DOHH2 (cell line): Measurements from ENCODE around the gene RPUSD3.

Experiments
- EZH2phosphoT487 ChIP-seq: fragments of 200-600 bp; sonication (generic); IDR thresholded peaks from 2 replicates; pipeline ENCODE4 v1.6.1; 2017; ENCODE audit warnings: borderline replicate concordance, mild to moderate bottlenecking, antibody characterized with exemption, low read length, moderate library complexity, mixed read lengths
- TF ChIP-seq, protein P1 (sequence below): fragments of 200-600 bp; sonication (generic); IDR thresholded peaks from one replicate; pipeline ENCODE4 v1.5.1; 2014; ENCODE audit warnings: antibody characterized with exemption, mild to moderate bottlenecking, low read depth, low read length; ENCODE audit not compliant: poor library complexity, severe bottlenecking

- TF ChIP-seq, protein P1, sequence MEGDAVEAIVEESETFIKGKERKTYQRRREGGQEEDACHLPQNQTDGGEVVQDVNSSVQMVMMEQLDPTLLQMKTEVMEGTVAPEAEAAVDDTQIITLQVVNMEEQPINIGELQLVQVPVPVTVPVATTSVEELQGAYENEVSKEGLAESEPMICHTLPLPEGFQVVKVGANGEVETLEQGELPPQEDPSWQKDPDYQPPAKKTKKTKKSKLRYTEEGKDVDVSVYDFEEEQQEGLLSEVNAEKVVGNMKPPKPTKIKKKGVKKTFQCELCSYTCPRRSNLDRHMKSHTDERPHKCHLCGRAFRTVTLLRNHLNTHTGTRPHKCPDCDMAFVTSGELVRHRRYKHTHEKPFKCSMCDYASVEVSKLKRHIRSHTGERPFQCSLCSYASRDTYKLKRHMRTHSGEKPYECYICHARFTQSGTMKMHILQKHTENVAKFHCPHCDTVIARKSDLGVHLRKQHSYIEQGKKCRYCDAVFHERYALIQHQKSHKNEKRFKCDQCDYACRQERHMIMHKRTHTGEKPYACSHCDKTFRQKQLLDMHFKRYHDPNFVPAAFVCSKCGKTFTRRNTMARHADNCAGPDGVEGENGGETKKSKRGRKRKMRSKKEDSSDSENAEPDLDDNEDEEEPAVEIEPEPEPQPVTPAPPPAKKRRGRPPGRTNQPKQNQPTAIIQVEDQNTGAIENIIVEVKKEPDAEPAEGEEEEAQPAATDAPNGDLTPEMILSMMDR: no peak
- TF ChIP-seq EZH2phosphoT487: no peak
These were observed 33.2 kb upstream of the RPUSD3 start for GRCh38 chr3:9876991-9877390.
